ENCODE data around the gene FUT3.

The FUT3 gene

GRCh38 chr19:5799247-5800241, 51.7 kb downstream of the FUT3 start:
- DNase-seq, result no peak

GRCh38 chr19:5798244-5798643, 53.0 kb downstream of the FUT3 start:
- no peak for DNase-seq

- no peak for DNase-seq
These were observed 55.8 kb downstream of the FUT3 start for GRCh38 chr19:5795382-5795919.

- DNase-seq, result no peak
These were observed 58.1 kb downstream of the FUT3 start for GRCh38 chr19:5793188-5793587.
